GM12873 (cell line): ENCODE data around the gene CBLB.

Source experiments
- CTCF ChIP-seq: IDR thresholded peaks from 2 replicates; pipeline ENCODE4 v1.5.1; 2012; ENCODE audit warnings: low read depth, mild to moderate bottlenecking, moderate library complexity, low read length, control low read depth; ENCODE audit not compliant: insufficient read depth; ENCODE audit errors: missing control alignments

CBLB gene

GRCh38 chr3:105786990-105787389 is 81.8 kb downstream of the CBLB start:
- TF ChIP-seq CTCF: no peak

GRCh38 chr3:105786241-105786640 is 82.6 kb downstream of the CBLB start:
- no peak for TF ChIP-seq CTCF

- TF ChIP-seq CTCF: no peak
Observed at GRCh38 chr3:105785803-105786202, 83.0 kb downstream of the CBLB start.

- no peak for TF ChIP-seq CTCF
Observed at GRCh38 chr3:105783631-105784030, 85.2 kb downstream of the CBLB start.

GRCh38 chr3:105781871-105782270 is 86.9 kb downstream of the CBLB start:
- no peak for TF ChIP-seq CTCF

GRCh38 chr3:105780107-105780506 is 88.7 kb downstream of the CBLB start:
- TF ChIP-seq CTCF: no peak

GRCh38 chr3:105775368-105775767 is 93.4 kb downstream of the CBLB start:
- no peak for TF ChIP-seq CTCF

- TF ChIP-seq CTCF: no peak
Observed at GRCh38 chr3:105774444-105775180, 94.2 kb downstream of the CBLB start.
